NCI-H128 (cell line): ENCODE results near the gene RHOU.
A peak's percentile ranks its signal among the peaks of the same experiment; 100 is the strongest.
"Not testable (repeated sequence)": the region's sequence is repeated elsewhere in the genome, so short reads cannot be mapped to it uniquely, and the experiment has no call there.

Experiments
- DNase-seq: peaks from one replicate; lab custom pipeline; 2025; ENCODE audit not compliant: unreplicated experiment; lab: John Stamatoyannopoulos, UW

RHOU gene

GRCh38 chr1:228755800-228756199 lies 20.5 kb downstream of the RHOU start:
- DNase-seq = no peak

- DNase-seq = no peak
These were observed 21.2 kb downstream of the RHOU start for GRCh38 chr1:228756457-228756856.

DNA sequence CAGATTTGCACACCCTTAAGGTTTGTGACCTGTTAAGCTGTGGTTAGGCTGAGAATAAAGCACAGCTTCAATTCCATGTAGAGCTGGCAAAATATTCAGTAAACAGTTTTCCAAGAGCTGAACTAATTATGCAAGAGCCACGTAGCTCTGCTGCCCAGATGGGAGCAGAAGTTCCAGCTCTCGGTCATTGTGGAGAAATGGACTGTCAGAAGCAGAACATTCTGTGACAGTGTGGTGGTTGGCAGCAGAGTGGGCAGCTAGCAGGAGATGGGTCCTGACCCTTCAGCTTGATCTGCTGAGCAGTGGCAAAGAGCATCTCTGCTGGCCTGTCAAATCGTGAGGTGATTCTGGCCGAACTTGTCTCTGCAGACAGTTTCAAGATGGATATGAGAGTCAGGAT lies 23.2 kb downstream of the RHOU start:
- no peak for DNase-seq

DNA sequence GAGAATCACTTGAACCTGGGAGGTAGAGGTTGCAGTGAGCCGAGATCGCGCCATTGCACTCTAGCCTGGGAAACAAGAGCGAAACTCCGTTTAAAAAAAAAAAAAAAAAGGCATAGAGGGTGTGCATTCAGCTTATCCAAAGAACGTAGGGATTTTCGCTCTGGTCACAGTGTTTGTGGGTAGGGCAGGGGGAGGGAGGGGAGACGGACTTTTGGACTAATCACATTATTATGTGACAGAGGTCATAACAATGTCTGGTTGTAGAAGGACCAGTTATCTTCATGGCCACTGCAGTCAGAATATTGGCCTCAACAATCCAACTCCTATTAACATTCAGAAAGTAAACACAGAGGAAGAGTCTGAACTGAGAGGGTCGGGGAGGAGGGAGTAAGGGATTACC lies 25.7 kb downstream of the RHOU start:
- no peak for DNase-seq

DNA sequence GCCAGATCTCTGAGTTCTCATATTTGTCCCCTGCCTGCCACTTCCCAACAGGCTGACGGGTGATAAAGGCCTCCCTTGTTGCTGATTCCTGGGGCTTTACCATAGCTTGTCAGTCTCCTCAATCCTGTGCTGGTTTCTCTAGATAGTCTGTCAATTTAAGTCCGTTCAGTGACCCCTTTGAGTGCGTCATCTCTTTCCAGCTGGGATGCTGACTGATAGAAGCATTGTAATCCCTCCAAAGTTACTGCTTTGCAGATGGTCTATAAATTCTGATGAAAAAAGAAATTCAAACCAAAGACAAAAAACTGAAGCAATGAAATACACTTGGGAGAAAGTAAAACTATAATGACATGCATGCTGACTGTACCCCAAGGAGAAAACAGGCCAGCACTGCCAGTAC lies 28.3 kb downstream of the RHOU start:
- DNase-seq = no peak

DNA sequence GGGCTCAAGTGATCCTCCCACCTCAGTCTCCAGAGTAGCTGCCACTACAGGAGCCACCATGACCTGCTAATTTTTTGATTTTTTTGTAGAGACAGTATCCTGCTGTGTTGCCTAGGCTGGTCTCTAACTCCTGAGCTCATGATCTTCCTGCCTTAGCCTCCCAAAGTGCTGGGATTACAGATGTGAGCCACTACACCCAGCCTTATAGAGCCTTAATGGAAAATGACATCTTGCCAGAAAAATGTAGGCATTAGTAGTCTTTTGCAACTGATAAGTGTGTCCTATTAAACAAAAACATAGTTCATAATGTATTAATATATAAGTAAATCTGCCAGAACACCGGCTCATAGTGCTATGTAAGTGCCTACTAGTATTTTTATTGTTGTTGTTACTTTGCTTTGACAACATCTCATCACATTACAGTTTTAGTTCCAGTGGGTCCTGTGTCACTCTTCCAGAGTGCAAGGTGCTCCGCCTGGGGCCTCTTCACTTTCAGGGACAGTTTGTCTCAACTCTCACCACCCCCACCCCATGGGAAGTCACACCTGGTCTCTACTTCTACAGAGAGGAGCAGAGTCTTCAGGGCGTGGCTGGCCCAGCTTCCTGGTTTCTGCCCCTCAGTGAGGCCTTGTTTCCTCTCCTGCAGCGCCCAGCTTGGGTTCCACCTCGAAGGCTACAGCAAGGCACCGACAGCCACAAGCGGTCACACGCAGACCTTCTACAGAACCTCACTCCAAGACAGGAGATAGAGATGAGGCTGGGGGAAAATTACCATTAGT lies 30.1 kb downstream of the RHOU start:
- no peak for DNase-seq

GRCh38 chr1:228766788-228767187 lies 31.5 kb downstream of the RHOU start:
- DNase-seq = no peak

GRCh38 chr1:228767636-228768354 lies 32.5 kb downstream of the RHOU start:
- DNase-seq = no peak

DNA sequence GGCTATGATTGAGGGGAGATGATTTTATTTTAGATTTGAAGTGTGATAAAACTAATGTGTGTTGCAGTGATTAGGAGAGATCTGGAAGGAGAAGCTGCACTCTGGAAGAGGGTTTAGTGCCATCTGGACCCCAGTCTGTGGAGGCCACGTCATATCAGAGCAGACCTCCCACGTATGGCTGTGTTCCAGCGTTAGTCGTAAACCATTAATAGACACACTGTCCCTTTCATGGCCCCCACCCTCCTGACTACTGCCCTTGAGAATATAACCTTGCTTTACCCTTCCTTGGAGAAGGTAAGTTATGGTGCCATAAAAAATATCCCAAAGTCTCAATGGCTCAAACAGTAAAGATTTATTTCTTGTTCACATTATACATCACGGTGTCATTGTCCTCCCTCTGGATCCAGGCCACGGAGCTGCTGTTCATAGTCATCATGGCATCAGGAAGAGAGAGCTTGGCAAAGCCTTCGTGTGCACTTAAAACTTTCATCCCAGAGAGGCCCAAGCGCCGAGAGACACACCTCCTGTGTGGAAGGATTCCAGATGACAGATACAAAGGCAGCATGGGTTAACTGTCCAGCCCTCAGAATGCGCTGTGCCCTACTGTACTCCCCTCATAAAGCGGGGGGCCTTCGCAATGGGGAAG lies 33.2 kb downstream of the RHOU start:
- DNase-seq = no peak

DNA sequence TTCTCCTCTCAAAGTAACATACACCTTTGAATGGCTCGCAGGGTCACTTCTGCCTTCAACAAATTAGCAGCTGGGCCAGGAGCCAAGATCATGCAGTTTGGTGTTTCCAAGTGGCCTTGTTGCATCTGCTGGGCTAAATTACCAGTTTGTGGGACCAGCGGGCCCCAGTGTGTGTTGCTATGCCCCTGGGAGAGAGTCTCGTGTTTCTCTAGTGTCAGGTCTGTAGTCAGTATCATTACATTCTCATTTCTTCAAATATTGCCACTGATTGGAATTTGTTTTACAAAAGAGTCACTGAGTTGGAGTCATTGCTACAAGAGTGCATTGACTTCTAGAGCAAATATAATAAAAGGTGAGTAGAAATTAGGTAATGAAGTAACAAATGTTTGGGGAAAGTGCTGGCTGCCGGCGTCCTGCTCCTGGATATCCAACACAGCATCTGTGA lies 35.5 kb downstream of the RHOU start:
- peak; percentile 33 for DNase-seq

DNA sequence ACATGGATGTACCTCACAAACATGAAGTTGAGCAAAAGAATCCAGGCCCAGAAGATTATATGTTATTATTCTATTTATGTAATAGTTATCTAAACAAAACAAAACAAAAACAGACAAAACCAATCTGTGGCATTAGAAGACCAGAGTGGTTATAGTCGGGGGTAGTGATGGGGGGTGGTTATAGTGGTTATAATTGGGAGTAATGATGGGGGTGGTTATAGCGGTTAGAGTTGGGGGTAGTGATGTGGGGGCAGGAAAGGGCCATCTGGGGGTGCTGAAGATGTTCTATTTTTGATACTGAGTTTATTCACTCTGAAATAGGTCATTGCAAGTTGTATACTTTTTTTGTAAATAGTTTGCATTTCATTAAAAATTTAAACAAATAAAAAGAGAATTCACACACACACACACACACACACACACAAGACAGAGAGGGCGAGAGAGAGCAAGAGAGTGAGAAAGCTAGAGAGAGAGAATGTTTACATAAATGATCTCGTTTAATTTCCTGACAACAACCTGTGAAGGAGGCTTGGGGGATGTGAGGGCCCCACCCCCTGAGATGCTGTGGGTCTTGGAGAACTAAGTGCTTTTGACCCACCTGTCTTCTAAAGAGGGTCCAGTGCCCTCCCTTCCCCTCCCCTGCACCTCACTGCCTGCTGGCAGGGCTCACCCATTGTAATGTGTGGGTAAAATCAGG lies 37.4 kb downstream of the RHOU start:
- no peak for DNase-seq

- not testable (repeated sequence) for DNase-seq
These were observed 40.7 kb downstream of the RHOU start for GRCh38 chr1:228775946-228776345.

GRCh38 chr1:228776449-228776848 lies 41.2 kb downstream of the RHOU start:
- no peak for DNase-seq

DNA sequence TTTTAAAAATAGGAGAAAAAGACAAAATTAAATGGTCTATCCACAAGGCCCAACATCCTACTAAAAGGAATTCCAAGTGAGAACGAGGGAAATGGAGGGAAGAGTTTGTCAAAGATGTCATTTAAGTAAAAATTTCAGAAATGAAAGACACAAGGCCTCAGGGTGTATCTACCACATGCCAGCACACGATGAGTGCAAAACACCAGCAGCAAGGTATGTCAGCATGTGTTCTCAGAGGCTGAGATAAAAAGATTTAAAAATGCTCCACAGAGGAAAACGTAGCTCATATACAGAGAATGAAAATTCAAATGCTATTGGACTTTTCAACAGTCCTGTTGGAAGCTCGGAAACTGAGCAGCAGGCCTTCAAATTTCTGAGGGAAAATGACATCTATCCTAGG lies 42.0 kb downstream of the RHOU start:
- DNase-seq = no peak

DNA sequence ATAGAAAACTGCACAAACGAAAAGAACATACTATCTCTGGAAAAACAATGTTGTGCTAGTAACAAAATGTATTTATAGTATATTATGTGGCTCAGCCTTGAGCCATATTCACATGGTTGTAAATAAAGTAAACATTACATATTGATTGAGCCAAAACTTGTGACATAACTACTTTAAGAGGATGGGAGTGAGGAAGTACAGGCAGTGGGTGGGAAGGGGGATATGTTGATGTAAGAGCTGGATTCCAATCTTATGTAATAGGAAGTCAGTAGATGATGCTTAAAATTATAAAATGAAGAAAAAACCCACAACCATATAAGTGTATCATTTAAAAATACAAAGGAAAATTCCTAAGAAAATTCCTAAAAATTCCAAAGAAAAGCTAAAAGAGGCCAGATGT lies 42.7 kb downstream of the RHOU start:
- DNase-seq = no peak

- DNase-seq = no peak
These were observed 43.2 kb downstream of the RHOU start for GRCh38 chr1:228778466-228778865.

- no peak for DNase-seq
These were observed 43.7 kb downstream of the RHOU start for GRCh38 chr1:228778961-228779360.

GRCh38 chr1:228781161-228781808 lies 46.0 kb downstream of the RHOU start:
- peak; percentile 56 for DNase-seq

GRCh38 chr1:228781809-228782661 lies 46.8 kb downstream of the RHOU start:
- no peak for DNase-seq
